ENCODE measurements around the gene EIF2AK2. TPM values are rescaled to one million over a fixed set of nuclear protein-coding genes. Genes with fewer than 3 reads are reported as not detected.
A peak's percentile ranks its signal among the peaks of the same experiment; 100 is the strongest.

The EIF2AK2 gene
- total and polyA plus RNA-seq, 9 donors: 13.4 to 27.7 (median 18.7) TPM

- H3K36me3 ChIP-seq (ENCODE audit: control insufficient read depth, insufficient read depth, low read length): peaks cover 38% of the 10 kb centered on the region
- H3K27me3 ChIP-seq (ENCODE audit: control insufficient read depth, insufficient read depth, low read length): no peaks in the 10 kb centered on the region
- no peak for DNase-seq
- H3K27ac ChIP-seq (ENCODE audit: low read length): no peak overlapping the region
- 79% methylated on average over 3 of the region's 5 CpGs for WGBS (ENCODE audit: insufficient coverage)
- H3K4me1 ChIP-seq (ENCODE audit: control insufficient read depth, insufficient read depth, low read length): no peaks in the 10 kb centered on the region
- no peak overlapping the region for H3K4me3 ChIP-seq (ENCODE audit: low read length)
- H3K9me3 ChIP-seq (replicated peaks; ENCODE audit: control insufficient read depth, low read depth, low read length): no peaks in the 10 kb centered on the region
Measured at GRCh38 chr2:37105150-37105549, 51.6 kb downstream of the EIF2AK2 start.

GRCh38 chr2:37104178-37104577, 52.6 kb downstream of the EIF2AK2 start:
- no peak overlapping the region for H3K4me3 ChIP-seq (ENCODE audit: low read length)
- no CpG with 5 or more reads among the region's 2 CpGs for WGBS (ENCODE audit: insufficient coverage)
- H3K4me1 ChIP-seq (ENCODE audit: control insufficient read depth, insufficient read depth, low read length): no peaks in the 10 kb centered on the region
- no peak for DNase-seq
- H3K27me3 ChIP-seq (ENCODE audit: control insufficient read depth, insufficient read depth, low read length): no peaks in the 10 kb centered on the region
- no peaks in the 10 kb centered on the region for H3K9me3 ChIP-seq (replicated peaks; ENCODE audit: control insufficient read depth, low read depth, low read length)
- H3K36me3 ChIP-seq (ENCODE audit: control insufficient read depth, insufficient read depth, low read length): peaks cover 35% of the 10 kb centered on the region
- no peak overlapping the region for H3K27ac ChIP-seq (ENCODE audit: low read length)

- no peak overlapping the region for H3K4me3 ChIP-seq (ENCODE audit: low read length)
- no peaks in the 10 kb centered on the region for H3K4me1 ChIP-seq (ENCODE audit: control insufficient read depth, insufficient read depth, low read length)
- H3K36me3 ChIP-seq (ENCODE audit: control insufficient read depth, insufficient read depth, low read length): peaks cover 25% of the 10 kb centered on the region
- no peaks in the 10 kb centered on the region for H3K27me3 ChIP-seq (ENCODE audit: control insufficient read depth, insufficient read depth, low read length)
- no peak overlapping the region for H3K27ac ChIP-seq (ENCODE audit: low read length)
- H3K9me3 ChIP-seq (replicated peaks; ENCODE audit: control insufficient read depth, low read depth, low read length): no peaks in the 10 kb centered on the region
- no CpG with 5 or more reads among the region's 3 CpGs for WGBS (ENCODE audit: insufficient coverage)
- DNase-seq: no peak
Measured at GRCh38 chr2:37102588-37102987, 54.2 kb downstream of the EIF2AK2 start.

DNA sequence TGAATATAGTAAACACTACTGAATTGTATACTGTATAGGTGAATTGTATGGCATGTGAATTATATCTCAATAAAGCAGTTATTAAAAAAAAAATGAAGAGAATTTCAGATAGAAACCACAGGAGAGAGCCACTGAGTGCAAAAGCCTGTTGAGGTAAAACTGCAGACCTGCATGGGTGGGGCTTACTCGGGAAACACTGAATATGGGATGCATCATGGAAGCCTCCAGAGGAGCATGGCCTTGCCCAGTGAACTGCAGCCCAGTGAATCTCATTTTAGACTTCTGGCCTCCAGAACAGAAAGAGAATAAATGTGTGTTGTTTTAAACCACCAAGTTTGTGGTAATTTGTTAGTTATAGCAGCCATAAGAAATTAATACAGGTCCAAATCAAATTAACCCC, 56.7 kb downstream of the EIF2AK2 start:
- no peaks in the 10 kb centered on the region for H3K27me3 ChIP-seq (ENCODE audit: control insufficient read depth, insufficient read depth, low read length)
- no peaks in the 10 kb centered on the region for H3K9me3 ChIP-seq (replicated peaks; ENCODE audit: control insufficient read depth, low read depth, low read length)
- DNase-seq: no peak
- 33% methylated on average over 1 of the region's 1 CpG for WGBS (ENCODE audit: insufficient coverage)
- no peak overlapping the region for H3K27ac ChIP-seq (ENCODE audit: low read length)
- H3K36me3 ChIP-seq (ENCODE audit: control insufficient read depth, insufficient read depth, low read length): peaks cover 23% of the 10 kb centered on the region
- no peak overlapping the region for H3K4me3 ChIP-seq (ENCODE audit: low read length)
- no peaks in the 10 kb centered on the region for H3K4me1 ChIP-seq (ENCODE audit: control insufficient read depth, insufficient read depth, low read length)

DNA sequence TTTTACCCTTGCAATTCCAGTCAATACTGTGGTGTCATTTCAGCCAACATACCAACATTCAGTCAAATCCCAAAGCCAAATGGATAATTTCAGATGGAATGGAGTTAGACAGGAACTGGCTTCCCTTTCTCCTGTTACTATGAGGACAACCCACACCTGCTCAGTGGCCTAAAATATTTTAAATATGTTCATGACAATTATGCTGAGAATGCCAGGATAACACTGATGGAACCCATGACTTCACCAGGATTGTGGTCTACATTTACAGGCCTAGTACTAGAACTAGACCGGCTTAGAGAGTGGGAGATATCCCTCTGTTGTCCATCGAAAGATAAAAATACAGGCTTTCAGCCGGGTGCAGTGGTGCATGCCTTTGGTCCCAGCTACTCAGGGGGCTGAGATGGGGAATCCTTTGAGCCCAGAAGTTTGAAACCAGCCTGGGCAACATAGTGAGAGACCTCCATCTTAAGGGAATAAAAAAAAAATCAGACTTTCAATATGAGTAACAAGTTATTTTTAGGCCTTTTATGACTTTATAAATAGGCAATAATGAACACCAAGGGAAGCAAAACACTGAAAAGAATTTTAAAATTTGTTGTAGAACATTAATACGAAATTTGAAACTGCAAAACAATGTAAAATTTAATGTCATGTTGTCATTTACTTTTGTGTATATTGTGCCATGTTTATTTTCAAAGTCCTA, 58.2 kb downstream of the EIF2AK2 start:
- no peaks in the 10 kb centered on the region for H3K27me3 ChIP-seq (ENCODE audit: control insufficient read depth, insufficient read depth, low read length)
- H3K4me3 ChIP-seq (ENCODE audit: low read length): no peak overlapping the region
- H3K36me3 ChIP-seq (ENCODE audit: control insufficient read depth, insufficient read depth, low read length): peaks cover 35% of the 10 kb centered on the region
- no peak for DNase-seq
- H3K27ac ChIP-seq (ENCODE audit: low read length): no peak overlapping the region
- no peaks in the 10 kb centered on the region for H3K4me1 ChIP-seq (ENCODE audit: control insufficient read depth, insufficient read depth, low read length)
- WGBS (ENCODE audit: insufficient coverage): 100% methylated on average over 1 of the region's 4 CpGs
- no peaks in the 10 kb centered on the region for H3K9me3 ChIP-seq (replicated peaks; ENCODE audit: control insufficient read depth, low read depth, low read length)

GRCh38 chr2:37096568-37096967, 60.2 kb downstream of the EIF2AK2 start:
- peaks cover 33% of the 10 kb centered on the region for H3K36me3 ChIP-seq (ENCODE audit: control insufficient read depth, insufficient read depth, low read length)
- H3K4me1 ChIP-seq (ENCODE audit: control insufficient read depth, insufficient read depth, low read length): no peaks in the 10 kb centered on the region
- no peaks in the 10 kb centered on the region for H3K9me3 ChIP-seq (replicated peaks; ENCODE audit: control insufficient read depth, low read depth, low read length)
- no peak for DNase-seq
- WGBS (ENCODE audit: insufficient coverage): 88% methylated on average over 1 of the region's 1 CpG
- no peaks in the 10 kb centered on the region for H3K27me3 ChIP-seq (ENCODE audit: control insufficient read depth, insufficient read depth, low read length)
- H3K27ac ChIP-seq (ENCODE audit: low read length): no peak overlapping the region
- H3K4me3 ChIP-seq (ENCODE audit: low read length): no peak overlapping the region

- 64% methylated on average over 1 of the region's 5 CpGs for WGBS (ENCODE audit: insufficient coverage)
- DNase-seq: no peak
- no peak overlapping the region for H3K27ac ChIP-seq (ENCODE audit: low read length)
- no peaks in the 10 kb centered on the region for H3K9me3 ChIP-seq (replicated peaks; ENCODE audit: control insufficient read depth, low read depth, low read length)
- H3K27me3 ChIP-seq (ENCODE audit: control insufficient read depth, insufficient read depth, low read length): no peaks in the 10 kb centered on the region
- H3K4me1 ChIP-seq (ENCODE audit: control insufficient read depth, insufficient read depth, low read length): no peaks in the 10 kb centered on the region
- no peak overlapping the region for H3K4me3 ChIP-seq (ENCODE audit: low read length)
- peaks cover 38% of the 10 kb centered on the region for H3K36me3 ChIP-seq (ENCODE audit: control insufficient read depth, insufficient read depth, low read length)
Measured at GRCh38 chr2:37091873-37092272, 64.9 kb downstream of the EIF2AK2 start.

DNA sequence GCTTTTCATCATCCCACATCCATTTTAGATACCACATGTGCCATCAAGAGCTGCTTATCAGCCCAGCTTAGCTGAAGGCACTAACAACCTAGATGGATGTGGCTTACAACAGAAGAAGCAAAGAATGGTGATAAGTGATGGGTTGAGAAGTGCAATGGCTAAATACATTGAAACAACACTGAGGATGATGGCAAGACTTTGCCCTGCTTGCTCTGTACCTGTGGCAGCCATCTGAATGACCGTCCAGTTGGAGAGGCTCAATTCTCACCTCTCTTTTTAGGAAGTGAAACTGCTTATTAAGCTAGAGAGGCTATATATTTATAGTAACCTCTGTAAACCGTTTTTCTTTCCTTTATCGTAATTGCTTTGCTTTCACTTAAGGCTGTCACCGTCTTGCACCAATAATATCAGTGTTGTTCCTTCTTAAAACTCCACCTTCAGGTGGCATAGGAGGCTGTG, 66.7 kb downstream of the EIF2AK2 start:
- no CpG with 5 or more reads among the region's 4 CpGs for WGBS (ENCODE audit: insufficient coverage)
- peaks cover 32% of the 10 kb centered on the region for H3K36me3 ChIP-seq (ENCODE audit: control insufficient read depth, insufficient read depth, low read length)
- no peaks in the 10 kb centered on the region for H3K9me3 ChIP-seq (replicated peaks; ENCODE audit: control insufficient read depth, low read depth, low read length)
- DNase-seq: no peak
- H3K27ac ChIP-seq (ENCODE audit: low read length): no peak overlapping the region
- no peaks in the 10 kb centered on the region for H3K4me1 ChIP-seq (ENCODE audit: control insufficient read depth, insufficient read depth, low read length)
- no peak overlapping the region for H3K4me3 ChIP-seq (ENCODE audit: low read length)
- no peaks in the 10 kb centered on the region for H3K27me3 ChIP-seq (ENCODE audit: control insufficient read depth, insufficient read depth, low read length)

DNA sequence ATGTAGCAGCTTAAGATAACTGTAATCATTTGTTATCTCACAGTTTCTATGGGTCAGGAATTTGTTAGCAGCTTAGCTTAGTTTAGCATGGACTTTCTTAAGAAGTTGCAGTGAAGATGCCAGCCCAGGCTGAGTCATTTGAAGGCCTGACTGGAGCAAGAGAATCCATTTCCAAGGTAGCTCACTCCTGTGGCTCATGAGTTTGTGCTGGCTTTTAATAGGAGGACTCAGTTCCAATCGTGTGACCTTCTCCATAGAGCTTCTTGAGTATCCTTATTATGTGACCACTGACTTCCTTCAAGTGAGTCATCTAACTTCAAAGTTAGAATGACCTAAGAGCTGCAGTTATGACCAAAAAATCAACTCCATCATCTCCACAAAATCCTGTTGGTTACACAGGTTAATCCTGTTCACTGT, 71.0 kb downstream of the EIF2AK2 start:
- H3K4me1 ChIP-seq (ENCODE audit: control insufficient read depth, insufficient read depth, low read length): peaks cover 2% of the 10 kb centered on the region
- WGBS (ENCODE audit: insufficient coverage): 80% methylated on average over 1 of the region's 1 CpG

GRCh38 chr2:37084797-37085196, 72.0 kb downstream of the EIF2AK2 start:
- Histone ChIP-seq H3K4me1 (ENCODE audit: control insufficient read depth, insufficient read depth, low read length) (peaks cover 2% of the 10 kb centered on the region), H3K27ac (ENCODE audit: low read length) (peak overlapping the region; percentile 74), H3K27me3 (ENCODE audit: control insufficient read depth, insufficient read depth, low read length) (no peaks in the 10 kb centered on the region), H3K9me3 (replicated peaks; ENCODE audit: control insufficient read depth, low read depth, low read length) (no peaks in the 10 kb centered on the region), H3K4me3 (ENCODE audit: low read length) (peak overlapping the region; percentile 93), H3K36me3 (ENCODE audit: control insufficient read depth, insufficient read depth, low read length) (peaks cover 24% of the 10 kb centered on the region)
- DNase-seq: no peak
- WGBS (ENCODE audit: insufficient coverage): 0% methylated on average over 5 of the region's 10 CpGs

More for the DNA sequence above, 71.0 kb downstream of the EIF2AK2 start:
- Histone ChIP-seq H3K36me3 (ENCODE audit: control insufficient read depth, insufficient read depth, low read length) (peaks cover 29% of the 10 kb centered on the region), H3K4me3 (ENCODE audit: low read length) (no peak overlapping the region), H3K27me3 (ENCODE audit: control insufficient read depth, insufficient read depth, low read length) (no peaks in the 10 kb centered on the region), H3K27ac (ENCODE audit: low read length) (no peak overlapping the region), H3K9me3 (replicated peaks; ENCODE audit: control insufficient read depth, low read depth, low read length) (no peaks in the 10 kb centered on the region)
- DNase-seq: no peak

Data from muscle of leg (tissue), 11 donors.